ENCODE results near the gene GRID1.
"Not testable (repeated sequence)": the region's sequence is repeated elsewhere in the genome, so short reads cannot be mapped to it uniquely, and the experiment has no call there.

Gene GRID1

DNA sequence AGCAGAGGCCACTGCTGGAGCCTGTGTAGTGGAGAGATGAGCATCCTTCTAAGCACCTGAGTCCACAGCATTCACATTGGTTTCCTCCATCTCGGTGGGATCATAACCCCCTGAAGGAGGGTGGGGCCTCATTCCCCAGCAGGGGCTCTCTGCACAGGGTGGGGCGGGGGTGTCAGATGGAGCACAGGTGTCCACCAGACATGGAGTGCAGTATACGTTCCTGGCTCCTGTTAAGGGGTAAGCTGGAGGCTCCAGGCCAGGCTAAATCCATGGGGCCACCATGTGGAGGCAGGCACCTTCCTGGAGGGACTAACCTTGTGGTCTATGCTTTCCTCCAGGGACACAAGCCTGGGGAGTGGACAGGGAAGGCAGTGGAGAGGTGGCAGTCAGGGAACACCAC lies 252.6 kb downstream of the GRID1 start:
- no peak for DNase-seq

DNA sequence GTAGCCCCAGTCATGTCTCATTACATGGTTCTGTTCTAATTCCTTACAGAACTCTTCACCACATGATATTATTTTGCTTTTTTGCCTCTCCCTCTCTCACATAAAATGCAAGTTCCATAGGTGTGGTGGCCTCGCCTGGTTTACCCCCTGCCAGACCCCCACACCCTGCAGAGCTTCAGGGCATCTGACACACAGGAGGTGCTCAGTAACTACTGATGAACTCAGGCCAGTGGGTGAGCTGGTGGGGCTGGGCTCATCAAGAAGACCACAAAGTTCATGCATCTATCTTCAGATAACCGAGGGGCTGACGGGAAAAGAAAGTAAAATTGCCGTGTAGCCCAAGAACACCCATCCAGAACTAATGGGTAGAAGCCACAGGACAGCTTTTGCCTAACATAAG lies 253.1 kb downstream of the GRID1 start:
- DNase-seq = no peak

DNA sequence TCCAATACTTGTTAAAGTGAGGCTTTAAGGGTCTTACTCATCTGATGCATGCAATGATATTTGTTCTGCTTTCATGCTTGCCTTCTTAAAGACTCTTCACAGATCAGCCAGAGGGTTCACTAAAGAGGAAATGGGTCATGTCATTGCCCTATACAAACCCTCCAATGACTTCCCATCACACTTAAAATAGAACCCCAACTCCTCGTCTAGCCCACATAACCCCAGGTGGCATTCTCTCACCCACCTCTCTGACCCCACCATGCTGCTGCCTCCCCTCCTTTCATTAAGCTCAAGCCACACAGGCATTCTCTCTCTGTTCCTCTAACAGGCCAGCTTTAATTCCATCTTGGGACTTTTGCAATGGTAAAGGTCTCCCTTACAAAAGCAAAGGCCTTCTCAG lies 253.6 kb downstream of the GRID1 start:
- no peak for DNase-seq

DNA sequence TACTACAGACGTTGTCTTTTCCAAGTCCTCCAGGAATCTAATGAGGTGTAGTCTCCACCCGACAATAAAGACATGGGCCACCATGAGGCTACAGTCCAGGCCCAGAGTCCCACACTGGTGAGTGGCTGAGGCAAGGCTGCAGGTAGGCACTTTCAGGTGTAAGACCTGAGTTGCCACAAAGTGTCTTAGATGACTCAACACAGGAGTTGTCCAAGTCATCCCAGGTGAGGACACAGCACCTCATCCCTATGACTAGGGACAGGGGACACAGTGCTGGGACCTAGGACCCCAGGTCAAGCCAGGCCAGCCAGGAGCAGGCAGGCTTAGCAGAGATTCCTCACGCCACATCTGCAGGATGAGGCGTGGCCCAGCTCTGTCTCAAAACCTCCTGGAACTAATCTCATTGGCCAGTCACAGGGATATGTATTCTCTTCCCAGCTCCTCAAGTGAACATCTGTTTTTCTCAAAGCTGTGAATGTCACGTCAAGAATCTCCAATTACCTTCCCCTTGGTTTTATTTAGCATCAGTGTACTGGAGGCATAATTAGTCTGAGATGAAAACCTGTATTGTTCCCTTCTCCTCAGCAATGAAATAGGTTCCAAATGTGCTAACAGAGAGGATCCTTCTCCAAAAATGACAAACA lies 254.6 kb downstream of the GRID1 start:
- no peak for DNase-seq

DNA sequence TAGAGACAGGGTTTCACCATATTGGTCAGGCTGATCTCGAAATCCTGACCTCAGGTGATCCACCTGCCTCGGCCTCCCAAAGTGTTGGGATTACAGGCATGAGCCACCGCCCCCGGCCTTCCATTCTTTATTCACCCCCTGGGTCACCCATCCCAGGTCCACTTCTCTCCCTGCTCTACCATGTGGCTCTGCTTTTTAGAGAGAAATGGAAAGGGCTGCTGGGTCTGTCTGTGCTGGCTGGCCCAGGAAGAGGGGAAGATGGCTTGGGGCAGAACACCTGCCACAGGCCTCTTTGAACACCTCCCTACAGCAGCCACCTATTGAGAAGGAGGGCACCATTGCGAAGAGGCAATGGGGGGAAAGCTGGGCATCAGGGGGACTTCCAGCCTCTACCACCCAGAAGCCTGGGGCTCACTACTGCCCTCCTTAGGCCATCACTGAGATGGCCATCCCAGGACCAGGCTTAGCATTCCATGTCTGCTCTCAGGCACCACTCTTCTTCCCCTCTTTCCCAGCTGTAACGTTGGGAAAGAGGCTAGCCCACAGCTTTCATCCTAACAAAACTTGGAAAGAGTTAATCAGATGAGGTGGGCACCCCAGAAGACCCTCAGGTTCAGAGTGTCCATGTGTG lies 256.3 kb downstream of the GRID1 start:
- DNase-seq = no peak

DNA sequence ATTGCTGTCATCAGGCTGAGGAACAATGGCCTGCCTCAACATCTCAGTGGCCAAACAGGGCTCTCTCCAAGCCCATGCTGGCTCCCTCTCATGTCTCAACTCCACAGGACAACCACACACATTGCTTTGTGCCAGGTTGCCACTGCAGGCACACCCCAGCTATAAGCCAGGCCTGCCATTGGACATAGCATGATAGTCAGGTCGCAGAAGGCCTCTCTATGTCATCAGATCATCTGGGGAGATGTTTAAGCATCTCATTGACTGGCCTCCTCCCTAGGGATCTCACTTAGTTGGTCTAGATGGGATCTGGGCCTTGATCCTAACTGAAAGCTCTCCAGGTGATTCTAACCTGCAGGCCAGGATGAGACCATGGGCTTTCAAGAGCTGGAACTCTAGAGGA lies 257.2 kb downstream of the GRID1 start:
- no peak for DNase-seq

DNA sequence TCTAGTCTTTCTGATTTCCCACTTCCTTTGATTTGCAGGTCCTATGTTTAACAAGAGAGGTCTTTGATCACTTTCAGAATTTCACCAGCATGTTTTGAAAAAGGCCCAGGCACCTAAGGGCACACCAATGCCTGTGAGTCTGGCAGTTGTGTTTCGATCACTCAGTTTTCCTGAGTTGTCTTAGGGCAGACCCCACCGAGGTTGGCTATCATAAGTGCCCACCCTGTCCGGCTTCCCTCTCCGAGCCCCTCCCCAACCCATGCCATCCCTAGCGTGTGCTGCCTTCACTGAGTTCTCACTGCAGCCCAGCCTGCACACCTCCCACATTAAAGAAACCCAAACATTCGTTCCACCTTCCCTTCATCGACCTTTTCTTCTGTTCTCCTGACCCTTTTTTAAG lies 257.9 kb downstream of the GRID1 start:
- no peak for DNase-seq

DNA sequence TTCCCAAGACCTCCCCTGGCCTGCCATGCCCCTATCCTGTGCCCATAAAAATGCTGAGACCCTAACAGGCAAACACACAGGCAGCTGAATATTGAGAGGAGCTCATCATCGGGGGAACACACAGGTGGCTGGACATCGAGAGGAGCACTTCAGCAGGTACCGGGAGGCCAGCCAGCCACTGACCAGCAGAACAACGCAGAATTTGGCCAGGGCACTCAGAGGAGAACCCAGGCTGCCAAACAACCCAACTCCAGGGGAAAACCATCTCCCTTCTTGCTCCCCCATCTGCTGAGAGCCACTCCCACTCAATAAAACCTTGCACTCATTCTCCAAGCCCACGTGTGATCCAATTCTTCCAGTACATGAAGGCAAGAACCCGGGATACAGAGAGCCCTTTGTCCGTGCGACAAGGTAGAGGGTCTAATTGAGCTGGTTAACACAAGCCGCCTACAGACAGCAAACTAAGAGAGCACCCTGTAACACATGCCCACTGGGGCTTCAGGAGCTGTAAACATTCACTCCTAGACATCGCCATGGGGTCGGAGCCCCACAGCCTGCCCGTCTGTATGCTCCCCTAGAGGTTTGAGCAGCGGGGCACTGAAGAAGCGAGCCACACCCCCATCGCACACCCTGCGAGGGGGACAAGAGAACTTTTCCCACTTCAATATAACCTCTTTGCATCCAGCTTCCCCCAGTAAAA lies 258.8 kb downstream of the GRID1 start:
- DNase-seq = not testable (repeated sequence)

DNA sequence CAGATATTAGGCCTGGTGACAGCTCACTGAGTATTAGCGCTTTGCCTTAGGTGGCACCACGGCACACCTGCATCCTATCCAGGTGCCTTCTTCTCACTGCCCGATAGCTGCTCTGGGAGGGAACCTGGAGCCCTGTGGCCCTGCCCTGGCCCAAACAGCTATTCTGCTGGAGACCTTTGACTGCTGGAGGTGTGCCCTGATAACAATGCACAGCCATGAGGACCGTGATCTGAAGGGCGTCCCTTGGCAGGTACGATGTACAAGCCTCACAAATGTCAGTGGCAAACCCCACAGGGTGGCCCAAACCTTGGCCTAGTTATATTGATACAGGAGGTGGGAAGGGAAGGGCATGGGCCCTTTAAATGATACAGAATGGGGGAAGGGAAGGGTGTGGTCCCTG lies 259.5 kb downstream of the GRID1 start:
- no peak for DNase-seq

DNA sequence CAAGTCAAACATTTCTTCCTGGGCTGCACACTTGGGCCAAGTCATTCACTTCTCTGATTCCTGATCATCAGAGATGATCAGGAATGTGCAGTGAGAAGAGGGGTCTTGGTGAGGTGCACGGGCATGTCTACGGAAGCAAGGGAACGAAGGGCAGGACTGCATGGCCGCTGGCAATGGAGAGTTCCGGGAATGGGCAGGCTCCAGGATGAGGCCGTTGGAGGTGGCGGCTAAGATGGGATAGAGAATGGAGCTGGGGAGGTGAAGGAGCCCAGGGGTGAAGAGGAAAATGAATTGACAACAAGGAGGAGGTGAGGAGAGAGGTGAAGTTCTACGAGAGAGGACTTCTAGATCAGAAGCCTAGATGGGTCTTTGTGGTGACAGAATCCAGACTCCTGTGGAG lies 260.0 kb downstream of the GRID1 start:
- no peak for DNase-seq

DNA sequence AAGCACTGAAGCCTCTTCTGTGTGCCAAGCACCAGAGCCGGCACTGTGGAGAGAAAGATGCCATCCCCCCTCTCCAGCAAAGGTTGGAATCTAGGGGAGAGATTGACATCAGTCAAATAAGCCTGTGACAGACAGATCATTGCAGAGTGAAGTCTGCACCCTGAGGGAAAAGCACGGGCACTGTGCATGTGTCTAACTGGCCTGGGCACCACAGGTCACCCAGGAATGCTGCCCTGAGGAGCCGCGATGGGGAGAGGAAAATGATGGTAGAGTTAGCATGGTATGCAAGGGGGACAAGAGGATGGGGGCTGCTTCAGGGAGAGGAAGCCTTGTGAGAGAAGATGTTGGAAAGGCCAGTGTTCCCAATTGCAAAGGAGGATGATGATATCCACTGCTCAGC lies 261.0 kb downstream of the GRID1 start:
- no peak for DNase-seq

DNA sequence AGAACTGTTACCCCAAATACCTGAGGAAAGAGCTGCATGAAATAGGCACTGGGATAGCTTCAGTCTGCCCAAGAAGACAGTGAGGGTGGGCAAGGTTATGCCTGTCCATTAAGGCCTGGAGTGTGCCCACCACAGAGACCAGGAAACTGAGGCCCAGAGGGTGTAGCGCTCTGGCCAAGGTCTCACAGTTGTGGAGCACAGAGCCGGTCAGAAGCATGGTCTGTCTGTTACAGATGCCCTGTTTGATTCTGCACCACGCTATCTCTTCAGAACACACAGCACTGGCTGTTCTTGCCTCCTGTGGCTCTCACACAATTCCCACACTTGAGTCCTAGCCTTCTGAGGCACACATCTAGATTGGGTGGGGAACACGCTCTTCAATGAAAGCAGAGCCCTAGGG lies 261.4 kb downstream of the GRID1 start:
- DNase-seq = no peak

DNA sequence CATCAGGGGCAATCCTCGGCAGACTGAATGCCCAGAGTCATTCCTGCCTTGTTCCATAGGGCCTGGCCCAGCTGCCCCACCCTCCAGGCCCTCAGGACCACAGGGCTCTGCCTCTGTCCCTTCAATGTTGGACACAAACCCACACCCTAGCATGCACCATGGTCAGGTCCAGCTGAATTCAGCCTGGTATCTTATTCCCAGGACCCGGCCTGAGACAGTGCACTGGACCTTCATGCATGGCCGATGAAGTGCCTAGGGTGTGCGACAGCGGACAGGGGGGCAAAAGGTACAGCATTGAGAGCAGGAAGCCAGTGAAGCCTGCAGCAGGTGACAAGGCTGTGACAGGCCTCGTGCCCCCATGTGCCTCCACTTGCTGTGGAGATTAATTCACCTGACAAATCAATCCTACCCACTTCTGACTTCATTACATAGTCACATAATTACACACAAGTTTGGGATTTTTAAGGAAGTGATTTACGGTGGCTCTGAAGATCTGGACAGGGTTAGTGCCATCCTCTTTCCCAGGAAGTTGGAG lies 261.9 kb downstream of the GRID1 start:
- no peak for DNase-seq

DNA sequence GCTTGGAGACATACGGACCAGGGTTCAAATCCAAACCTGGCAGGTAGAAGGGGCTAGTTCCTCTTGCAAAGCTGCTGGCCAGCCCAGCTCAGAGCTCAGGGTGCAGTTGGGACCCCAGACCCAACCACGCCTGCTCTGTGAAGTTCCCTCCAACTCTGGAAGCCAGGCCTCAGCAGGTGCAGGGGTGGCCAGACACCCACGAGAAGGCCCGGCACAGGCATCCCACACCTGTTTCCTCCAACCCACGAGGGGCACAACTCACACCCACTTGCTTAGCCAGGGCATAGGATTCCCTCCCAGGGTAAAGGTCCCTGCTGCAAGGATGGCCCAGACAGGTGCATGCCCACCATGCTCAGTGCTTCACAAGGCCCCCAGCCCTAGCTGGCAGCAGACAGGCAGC lies 262.4 kb downstream of the GRID1 start:
- DNase-seq = no peak

DNA sequence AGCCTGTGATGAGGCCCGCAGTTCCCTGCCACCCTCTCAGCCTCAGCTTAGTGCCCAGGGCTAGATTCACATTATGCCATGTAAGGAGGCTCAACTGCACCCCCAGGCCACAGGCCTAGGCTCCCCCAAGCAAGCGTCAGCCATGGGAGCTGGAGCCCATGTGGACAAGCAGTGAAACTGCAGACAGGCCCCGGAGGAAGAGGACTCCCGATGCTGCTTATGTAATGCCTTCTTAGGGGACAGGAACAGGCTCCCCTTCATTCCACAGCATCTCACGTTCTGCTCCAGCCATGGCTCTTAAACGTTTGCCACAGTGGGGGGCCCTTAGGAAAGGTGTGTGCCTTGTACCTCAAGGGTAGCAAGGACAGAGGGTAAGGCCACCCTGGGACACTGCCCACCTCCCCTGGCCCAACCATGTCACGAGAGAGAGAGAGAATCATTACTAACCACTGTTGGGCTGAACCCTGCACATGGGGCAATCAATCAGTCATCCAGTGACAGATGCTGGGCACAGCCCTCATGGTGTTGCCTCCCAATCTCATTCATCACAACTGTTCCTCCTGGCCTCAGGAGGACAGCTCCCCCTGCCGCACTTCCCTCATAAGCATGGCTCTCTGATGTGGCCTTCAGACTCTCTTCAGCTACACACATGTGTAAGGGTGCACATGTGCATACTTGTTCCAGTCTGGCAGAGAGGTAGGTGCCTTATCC lies 263.0 kb downstream of the GRID1 start:
- no peak for DNase-seq

DNA sequence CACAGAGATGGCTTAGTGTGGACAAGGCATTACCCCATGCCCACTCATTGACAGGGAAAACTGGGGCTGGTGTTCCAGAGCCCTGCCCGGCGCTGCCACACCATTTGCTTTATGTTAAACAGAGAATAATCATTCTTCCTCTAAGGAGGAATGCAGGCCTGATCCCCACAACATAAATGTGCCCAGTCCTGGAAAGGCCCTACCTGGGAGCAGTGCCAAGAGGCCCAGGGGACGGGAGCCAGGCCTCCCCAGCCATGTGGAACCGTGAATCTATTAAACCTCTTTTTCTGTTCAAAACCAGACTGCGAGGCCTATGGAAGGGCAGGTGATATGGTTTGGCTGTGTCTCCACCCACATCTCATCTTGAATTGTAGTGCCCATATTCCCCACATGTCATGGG lies 264.1 kb downstream of the GRID1 start:
- no peak for DNase-seq

DNA sequence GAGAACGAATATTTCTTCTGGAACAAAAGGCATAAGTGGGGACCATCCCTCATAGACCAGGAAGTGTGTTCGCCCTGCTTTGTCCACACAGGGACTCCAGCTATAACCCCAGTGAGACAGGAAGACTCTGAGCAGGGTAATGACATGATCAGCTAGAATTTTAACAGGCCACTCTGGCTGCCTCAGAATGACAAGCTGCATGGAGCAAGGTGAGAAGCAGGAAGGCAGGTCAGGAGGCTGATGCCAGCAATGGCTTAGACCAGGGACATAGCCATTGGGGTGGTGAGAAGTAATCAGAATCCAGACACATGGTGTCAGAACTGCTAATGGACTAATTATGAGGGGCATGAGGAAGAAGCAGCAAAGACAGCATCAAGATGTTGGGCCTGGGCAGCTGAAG lies 264.6 kb downstream of the GRID1 start:
- no peak for DNase-seq

DNA sequence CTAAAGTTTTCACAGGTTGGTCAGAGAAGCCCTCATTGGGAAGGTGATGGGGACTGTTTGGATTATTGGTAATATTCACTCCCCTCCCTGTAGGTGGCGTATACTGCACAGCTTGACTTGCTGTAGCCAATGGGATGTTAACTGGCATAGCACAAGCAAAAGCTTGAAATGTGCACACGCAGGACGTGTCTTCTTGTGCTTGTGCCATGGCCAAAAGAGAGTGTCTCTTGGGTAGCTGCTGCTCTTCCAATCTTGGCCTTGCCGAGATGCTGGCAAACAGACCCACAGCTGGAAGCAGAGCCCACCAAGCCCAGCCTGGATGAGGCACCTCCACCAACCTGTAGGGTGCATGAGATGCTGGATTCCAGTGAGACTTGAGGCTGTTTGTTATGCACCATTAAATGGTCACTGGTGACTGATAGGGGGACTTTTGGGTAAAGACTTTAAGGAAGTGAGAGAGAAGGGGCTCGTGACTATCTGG lies 266.0 kb downstream of the GRID1 start:
- DNase-seq = no peak

DNA sequence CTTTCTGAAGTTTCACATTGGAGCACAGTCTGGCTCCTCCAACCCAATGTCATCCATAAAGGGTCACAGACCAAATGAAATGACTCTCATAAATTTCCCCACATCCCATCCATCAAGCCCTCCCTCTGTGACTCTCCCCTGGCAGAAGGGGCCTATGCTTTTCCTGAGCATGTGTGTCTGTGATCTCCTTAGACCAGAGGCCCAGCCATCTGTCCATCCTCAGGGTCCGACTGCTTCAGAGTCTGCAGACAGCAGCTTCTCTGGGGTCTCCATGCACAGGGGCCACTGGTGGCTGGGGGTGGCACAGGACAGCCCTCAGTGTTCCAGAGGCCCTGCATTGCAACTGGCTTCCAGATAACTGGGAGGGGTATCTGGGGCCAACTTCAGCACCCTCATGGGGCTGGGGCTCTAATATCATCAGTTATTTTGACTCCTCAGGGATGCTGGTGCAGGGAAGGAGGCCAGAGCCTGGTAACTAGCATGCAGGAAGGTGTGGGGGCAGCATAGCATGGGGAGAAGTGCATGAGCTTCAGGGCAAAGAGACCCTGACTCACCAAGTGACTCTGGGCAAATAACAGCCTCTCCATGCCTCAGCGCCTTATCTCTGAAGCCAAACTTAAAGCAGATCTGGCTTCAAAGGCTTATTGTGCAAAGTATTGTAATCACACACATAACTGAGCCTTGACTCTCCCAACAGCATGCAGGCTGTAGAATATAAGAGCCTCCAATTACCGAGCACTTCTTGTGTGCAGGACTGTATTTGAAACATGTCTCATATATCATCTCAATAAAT lies 266.9 kb downstream of the GRID1 start:
- no peak for DNase-seq

DNA sequence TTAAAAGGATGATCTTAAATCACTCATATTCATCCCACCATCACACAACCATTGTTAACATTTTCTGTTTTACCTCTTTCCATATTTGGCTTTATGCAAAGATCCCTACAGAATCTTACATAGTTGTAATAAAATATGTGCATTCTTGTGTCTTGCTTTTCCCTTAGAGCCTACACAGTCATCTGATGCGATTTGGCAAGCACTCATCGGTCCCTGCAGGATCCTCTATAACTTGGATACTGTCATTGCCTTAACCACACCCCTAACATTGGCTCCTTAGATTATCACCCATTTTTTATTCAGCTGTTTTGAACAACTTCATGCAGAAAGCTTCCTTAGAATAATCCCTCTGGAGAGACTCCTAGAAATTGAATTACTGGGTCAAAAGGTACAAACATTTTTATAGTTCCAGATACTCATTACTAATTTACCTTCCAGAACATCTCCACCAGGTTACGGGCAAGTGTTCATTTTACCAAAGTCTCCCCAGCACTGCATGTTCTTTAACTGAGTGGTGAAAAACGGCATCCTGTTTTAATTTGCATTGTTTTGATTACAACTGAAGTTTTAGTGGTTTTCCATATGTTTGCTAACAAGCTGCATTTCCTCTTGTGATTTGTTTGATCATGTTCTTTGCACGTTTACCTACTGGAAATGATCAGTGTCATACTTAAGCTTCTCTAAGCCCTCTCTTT lies 268.3 kb downstream of the GRID1 start:
- no peak for DNase-seq

DNA sequence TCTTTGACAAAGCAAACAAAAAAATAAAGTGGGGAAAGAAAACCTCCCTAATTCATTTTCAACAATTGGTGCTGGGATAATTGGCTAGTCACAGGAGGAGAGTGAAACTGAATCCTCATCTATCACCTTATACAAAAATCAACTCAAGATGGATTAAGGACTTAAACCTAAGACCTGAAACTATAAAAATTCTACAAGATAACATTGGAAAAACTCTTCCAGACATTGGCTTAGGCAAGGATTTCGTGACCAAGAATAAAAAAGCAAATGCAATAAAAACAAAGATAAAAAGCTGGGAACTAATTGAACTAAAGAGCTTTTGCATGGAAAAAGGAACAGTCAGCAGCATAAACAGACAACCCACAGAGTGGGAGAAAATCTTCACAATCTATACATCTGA lies 271.5 kb downstream of the GRID1 start:
- DNase-seq = not testable (repeated sequence)

DNA sequence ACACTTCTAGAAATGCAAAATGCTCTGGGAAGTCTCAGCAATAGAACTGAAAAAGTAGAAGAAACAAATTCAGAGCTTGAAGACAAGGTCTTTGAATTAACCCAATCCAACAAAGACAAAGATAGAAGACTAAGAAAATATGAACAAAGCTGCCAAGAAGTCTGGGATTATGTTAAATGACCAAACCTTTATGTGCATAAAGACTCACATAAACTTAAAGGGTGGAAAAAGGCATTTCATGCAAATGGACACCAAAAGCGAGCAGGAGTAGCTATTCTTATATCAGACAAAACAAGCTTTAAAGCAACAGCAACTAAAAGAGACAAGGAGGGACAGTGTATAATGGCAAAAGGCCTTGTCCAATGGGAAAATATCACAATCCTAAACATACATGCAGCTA lies 274.3 kb downstream of the GRID1 start:
- DNase-seq = not testable (repeated sequence)

All from NCI-H524 treated with DMSO at 0.1 percent for 48 hours (cell line).